NCI-H446 treated with DMSO at 0.1 percent for 48 hours (cell line): ENCODE data around the gene DMC1.

Experiments
- DNase-seq: peaks from one replicate; lab custom pipeline; 2025; lab: John Stamatoyannopoulos, UW

The DMC1 gene

DNA sequence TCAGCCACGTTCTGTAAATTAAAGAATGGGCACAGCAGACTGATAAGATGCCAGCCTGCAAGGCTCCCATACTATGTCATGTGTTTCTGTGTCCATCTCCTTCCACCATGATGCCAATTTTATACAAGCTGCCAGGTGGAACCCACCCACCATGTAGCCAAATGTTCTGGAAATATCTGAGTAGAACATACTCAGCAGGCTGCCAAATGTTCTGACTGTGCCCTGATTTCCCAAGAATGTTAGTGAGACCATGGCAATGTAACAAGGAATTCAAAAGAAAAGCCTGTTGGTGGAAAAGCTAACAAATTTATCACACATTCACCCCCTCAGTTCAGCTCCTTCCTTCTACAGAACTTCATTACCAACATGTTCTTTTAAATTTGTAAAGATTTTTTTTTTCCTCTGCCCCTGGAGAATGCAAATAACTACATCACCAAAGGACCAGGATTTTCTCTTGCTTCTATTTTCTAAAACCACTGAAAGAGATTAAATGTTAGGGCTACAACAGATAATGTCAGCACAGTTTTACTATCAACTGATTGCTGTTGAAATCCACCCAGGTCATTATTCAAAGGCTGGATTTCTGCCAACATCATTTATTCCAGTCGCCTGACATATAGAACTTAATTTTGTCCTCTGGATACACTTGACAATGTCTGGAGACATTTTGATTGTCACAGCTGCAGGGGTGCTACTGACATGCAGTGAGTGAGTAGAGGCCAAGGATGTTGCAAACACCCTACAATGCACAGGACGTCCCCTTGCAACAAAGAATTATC is 3.1 kb downstream of the DMC1 start:
- no peak for DNase-seq

DNA sequence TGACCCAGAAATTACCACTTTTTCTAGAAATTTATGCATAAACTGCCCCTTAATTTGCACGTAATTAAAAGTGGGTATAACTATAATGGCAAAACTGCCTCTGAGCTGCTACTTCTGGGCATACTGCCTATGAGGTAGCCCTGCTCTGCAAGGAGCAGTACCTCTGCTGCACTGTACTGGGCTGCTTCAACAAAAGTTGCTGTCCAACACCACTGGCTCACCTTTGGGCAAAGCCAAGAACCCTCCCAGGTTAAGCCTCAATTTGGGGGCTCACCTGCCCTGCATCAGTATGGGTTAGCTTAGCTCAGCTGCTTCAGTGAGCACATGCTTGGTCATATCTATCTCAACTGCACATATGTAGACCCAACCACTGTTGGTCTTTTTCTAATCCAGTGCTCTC is 4.5 kb downstream of the DMC1 start:
- no peak for DNase-seq

DNA sequence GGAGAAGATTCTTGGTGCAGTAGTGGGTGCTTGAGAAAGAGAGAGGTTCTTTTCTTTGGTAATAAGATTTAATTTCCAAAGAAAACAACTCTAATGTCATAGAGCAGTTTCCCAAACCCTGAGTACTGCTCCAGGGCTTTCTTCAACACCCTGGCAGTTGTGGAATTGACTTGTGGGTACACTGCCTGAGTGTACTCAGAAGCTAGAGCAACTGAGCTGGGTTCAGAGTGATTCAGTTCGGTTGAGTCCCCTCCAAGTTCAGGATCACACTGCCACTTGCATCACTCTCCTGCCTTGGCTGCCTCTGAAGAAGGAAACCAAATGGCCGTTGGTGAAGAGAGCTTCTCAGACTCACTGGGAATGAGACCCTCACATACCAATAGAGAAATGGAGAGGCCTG is 5.3 kb downstream of the DMC1 start:
- DNase-seq: no peak

DNA sequence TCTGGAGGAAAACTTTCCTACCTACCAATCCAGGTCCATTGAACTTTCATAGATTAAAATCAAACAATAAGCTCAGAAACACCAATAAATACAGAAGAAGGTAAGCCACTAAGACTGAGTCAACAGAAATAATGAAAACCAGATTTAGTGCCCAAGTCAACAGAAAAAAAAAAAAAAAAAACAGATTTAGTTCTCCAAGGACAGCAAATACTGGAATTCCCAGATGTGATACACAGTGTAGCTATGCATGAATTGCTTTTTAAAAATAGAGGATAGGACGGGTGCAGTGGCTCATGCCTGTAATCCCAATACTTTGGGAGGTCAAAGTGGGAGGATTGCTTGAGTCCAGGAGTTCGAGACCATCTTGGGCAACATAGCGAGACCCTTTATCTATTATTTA is 15.7 kb downstream of the DMC1 start:
- DNase-seq: no peak

DNA sequence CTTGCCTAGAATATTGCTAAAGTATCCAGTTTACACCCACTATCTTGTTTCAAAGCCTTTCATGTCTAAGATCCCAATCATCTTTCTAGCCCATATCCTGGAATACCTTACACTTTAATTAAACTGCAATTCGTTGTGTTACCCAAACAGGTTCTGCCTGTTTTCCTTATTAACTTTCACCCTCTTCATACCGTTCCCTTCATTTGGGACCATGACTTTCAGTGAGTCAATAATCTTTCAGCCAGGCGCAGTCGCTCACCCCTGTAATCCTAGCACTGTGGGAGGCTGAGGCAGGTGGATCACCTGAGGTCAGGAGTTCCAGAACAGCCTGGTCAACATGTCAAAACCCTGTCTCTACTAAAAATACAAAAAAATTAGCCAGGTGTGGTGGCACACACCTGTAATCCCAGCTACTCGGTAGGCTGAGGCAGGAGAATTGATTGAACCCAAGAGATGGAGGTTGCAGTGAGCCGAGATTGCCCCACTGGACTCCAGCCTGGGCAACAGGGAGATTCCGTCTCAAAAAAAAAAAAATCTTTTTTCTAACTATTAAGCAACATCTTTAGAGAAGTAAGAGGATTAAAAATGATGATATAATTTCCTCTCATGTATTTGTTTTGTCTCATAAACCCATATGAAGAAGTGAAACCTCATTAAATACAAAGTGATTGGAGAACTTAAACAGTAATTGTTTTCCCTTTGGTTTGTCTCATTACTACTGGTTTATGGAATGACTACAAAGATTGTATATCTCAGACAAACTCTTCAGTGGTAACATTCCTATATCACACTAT is 20.7 kb downstream of the DMC1 start:
- DNase-seq: no peak

DNA sequence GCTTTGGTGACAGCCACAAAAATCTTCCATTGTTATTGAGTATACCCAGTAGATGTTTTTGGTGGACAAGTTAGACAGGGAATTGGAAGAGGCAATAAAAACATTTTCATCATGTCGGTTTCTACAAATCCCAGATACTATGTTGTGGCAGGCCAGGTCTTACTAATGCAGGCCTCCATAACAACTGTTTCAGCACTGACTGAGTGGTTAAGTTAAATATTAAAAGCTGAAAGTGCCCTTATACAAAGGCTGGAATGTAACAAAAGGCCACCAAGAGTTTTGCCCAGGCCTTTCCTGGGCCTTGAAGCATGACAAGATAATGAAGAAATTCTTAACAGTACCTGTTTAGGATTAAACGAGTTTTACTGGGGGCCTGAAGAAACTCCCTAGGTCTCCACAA is 29.3 kb downstream of the DMC1 start:
- DNase-seq: no peak

DNA sequence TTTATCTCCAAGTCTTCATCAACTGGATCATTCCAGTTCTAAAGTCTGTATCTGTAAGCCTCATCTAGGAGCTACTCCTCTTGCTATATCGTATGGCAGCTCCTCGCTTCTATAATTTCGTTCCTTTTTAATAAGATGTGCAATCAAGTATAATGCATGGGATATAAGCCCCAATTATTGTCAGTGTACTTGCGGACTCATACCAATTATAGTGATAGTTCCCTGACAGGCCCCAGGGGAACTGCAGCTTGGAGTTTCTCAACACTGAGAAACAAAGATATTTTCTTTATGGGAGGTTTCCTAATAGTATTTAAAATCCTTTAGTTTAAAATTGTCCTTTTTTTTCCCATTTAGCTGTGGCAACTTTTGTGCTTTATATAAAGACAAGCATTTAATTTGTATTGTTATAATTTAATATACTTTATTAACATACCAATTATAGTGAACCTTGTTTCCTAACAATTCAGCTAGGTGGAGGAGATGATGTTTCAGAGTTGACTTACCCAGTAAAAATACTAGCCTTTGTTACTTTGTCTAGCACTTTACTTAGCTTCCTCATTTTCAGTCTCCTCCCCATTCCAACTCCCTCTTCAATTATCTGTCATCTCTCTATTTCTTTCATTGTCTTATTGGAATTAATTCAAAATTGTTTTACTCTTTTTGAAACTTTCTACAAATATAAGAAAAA is 38.6 kb downstream of the DMC1 start:
- no peak for DNase-seq

DNA sequence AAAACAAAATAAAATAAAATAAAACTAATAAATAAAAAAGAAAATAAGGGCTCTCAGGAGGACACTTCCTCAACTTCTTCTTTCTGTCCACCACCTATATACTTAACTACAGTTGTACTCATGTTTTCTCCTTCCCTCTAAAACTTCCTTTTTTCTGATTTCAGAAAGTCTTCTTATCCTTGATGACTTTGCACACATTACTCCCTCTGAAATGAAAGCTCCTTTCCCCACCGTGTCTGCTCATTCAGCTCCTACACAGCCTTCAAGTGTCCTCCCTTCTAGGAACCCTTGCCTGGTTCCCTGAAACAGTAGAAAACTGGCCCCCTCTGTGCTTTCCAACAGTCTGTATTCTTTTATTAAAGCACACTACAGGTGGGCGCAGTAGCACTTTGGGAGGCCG is 45.6 kb downstream of the DMC1 start:
- DNase-seq: no peak

DNA sequence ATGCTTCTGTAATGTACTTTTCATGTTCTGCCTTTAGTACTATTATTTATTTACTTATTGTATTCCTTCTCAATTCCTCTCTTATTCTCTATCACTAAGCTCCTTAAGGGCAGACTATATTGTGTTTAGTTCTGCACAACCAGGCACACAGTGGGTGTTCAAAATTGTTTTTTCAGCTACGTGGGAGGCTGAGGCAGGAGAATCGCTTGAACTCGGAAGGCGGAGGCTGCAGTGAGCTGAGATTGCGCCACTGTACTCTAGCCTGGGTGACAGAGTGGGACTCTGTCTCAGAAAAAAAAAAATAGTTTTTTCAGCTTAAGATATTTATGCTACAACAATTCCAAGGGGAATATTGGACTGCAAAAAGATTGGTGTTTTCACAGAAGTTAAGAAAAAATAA is 46.5 kb downstream of the DMC1 start:
- DNase-seq: no peak

DNA sequence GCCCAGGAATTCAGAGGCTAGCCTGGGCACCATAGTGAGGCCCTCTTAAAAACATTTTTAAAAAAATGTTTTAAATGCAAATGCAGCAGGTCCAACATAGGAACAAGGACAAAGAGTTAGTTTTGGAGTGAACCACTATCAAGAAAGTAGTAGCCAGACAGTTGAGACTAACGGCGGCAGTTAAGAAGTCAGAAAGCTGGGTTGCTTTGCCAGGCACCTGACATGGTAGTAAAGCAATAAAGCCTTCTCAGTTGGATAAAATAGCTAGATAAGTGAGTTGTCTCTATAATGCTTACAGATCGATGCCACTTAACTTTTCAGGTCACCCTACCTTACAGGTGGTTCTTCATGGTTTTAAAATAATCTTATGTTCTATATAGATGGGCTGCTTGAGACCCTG is 47.0 kb downstream of the DMC1 start:
- DNase-seq: no peak

DNA sequence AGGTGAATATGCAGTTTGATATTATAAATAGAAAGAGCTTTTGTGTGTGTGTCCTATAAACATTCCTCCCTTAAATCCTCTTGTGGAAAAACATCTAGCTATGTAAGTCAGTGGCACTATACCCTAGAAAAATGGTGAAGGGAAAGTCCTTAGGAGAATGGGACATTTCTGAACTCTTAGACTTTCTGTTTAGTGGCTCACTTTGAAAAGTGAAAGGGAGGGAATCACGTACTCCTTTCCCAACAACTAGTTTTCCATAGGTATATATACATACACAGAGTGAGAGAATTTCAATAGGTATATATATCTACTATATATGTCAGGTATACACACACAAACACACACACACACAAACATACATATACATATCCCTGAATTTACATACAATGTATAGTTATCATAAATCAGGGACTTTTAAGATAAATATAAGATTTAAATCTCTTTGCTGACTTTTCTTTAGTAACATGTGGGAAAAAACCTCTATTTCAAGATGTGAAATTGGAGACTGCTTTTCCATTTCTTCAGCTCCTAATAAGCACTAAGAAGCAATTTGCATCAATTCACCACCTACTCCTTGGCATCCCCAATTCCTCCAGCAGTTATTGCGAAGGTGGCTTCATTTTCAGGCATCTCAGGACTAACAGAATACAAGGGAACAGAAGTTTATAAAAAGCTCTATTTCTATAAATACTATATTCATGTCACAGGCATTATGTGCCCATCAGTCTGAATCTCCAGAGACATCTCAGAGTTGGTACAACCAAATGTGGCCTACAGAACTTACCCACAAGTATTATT is 50.3 kb downstream of the DMC1 start:
- DNase-seq: no peak

DNA sequence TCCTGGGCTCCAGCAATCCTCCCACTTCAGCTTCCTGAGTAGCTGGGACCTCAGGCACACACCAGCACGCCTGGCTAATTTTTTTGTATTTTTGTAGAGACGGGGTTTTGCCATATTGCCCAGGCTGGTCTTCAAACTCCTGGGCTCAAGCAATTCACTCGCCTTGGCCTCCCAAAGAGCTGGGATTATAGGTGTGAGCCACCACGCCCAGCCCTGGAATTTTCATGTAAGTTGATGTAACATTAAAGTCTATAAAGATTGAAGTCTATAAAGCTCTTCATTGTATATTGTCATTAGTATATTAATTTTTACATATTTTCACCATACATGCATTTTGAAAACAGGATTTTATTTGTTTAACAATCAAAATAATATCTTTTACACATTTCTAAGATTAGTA is 51.4 kb downstream of the DMC1 start:
- no peak for DNase-seq

DNA sequence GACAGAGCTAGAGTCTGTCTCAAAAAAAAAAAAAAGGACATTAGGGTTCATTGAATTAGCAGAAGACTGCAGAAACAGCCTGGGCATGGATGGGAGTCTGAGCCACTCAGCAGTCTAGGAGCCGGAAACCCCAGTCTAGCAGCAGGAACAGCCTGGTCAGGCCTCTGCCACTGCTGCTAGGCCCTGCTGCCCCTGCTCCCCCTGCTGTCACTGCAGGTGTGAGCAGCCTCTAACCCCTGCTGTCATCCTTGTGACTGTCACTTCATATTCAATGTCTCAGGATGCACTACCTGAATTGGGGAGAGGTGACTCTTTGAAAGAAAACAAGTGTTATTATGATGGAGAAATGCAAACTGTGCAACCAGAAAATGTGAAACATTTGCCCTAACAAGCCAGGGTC is 56.9 kb downstream of the DMC1 start:
- no peak for DNase-seq

DNA sequence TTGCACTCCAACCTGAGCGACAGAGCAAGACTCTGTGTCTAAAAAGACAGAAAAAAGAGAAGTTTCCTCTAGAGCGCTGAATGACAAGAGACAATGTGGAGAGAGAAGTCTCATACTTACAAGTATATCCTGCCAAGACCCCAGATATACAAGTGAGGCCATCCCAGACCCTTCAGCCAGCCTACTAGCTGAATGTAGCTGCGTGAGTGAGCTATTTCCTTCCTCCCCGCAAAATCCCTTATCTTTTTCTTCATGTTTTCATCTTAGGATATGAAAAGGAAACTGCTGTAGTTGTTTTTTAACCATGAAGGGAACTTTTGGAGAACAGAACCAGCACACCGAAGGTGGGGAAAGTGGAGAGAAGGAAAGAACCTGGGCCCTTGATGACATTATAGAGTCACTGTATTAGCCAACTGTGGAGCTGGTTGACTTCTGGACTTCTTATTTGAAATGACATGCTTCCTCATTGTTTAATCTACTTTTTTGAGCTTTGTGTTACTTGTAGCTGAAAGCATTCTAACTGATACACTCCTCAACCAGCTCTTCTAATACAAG is 59.5 kb downstream of the DMC1 start:
- no peak for DNase-seq

DNA sequence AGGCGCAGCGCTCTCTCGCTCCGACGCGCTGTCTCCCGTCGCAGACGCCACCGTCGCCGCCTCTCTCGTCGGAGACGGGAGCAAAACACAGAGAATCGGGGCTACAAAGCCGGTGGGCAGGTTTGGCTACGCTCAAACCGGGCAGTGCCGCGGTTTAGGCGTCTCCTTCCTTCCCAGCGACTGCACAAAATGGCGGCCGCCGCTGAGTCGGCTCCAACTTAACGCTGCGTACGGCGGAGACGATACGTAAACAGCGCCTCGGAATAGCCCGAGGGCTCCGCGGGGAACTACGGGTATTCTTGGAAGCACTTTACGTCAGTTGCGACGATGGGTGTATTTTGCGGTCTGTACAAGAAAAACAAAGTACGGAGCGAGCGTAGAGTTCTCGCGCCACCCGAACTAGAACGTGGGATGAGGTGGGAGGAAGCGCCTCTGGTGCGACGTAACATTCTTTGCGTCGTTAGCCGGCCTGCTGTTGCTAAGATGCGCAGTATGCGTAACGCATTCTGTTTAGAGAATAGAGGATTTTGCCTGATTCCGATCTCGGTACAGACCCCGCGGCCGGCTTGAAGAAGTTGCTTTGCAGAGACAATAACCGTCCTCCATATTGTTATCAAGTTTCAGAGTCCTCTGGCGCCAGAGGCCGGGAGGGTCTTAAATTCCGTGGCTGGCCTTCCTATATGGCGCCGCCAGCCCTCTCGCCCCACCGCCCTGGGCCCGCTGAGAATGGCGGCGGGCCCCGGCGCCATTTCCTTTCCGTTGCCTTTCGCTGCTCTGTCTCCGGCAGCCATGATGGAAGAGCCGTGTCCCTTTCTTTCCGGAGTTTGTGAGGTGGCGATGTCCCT is 63.6 kb downstream of the DMC1 start, which contains the start of gene DDX17:
TSS of gene DDX17 (minus strand) at position 194 of the 845 bp plus-strand sequence.
- DNase-seq: peak; percentile 89

DNA sequence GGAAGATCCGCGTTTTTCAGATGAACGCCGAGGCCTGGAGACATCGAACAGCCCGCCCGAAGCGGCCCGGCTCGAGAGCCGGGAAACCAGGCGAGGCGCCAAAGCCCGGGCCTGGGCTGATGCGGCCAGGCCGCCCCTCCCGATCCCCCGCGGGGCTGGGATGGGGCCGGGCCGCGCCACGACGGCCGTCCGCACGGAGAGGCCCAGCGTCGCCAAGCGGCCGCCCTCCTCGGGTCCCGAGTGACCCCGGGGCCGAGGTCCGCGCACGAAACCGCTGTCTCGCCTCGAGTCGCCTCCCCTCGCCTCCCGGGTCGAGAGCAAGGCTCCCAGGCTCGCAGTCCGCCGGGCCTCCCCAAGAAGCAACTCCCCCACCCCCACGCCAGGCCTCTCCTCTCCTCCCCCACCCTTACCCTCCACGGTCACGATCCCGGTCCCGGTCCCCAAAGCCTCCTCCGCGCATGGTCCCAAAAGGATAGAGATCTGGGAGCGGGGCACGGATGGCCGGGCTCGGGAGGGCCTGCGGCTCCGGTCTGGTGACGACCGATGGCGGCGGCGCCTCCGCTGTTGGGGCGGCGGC is 64.4 kb downstream of the DMC1 start:
- DNase-seq: peak; percentile 37

DNA sequence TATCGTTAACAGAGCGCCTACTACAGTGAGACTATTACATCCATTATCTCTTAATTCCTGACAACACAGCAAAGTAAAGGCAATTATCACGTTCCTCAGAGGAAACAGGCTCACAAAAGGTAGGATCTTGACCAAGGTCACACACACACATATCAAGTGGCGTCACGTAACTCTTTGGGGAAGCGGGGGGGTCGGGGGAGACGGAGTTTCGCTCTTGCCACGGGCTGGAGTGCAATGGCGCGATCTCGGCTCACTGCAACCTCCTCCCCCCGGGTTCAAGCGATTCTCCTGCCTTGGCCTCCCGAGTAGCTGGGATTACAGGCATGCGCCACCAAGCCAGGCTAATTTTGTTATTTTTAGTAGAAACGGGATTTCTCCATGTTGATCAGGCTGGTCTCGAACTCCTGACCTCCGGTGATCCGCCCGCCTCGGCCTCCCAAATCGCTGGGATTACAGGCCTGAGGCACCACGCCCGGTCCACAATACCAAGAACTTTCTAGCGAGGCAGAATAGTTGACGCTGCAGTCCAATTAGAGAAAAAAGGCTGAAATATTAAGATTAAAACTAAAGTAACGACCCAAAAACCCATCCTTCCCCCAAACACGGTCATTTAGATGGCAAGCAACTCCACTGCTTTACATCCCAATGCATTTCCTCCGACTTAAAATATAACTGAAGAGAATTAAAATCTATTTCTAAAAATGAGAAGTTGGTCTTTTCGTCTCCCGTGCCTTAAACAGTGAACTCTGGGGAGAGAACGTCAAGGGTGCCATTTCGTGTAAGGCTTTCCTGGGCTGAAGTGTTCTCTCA is 65.0 kb downstream of the DMC1 start:
- DNase-seq: no peak

DNA sequence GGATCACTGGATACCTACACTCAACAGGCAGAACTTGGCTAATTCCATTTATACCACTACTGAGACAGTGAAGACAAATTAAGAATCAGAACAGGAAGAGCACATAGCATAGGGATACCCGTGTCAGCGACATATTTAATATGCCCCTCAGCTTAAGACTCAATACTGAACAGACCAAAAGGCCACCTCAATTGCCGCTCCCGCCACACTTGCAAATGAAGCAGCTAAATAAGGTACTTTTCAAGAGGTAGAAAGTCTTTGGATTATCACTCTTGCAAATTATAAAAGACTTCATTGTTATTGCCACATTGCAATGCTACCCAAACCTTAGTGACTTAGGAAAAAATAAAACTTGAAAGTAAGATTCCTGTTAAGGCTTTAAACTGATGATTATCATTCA is 67.0 kb downstream of the DMC1 start:
- no peak for DNase-seq

DNA sequence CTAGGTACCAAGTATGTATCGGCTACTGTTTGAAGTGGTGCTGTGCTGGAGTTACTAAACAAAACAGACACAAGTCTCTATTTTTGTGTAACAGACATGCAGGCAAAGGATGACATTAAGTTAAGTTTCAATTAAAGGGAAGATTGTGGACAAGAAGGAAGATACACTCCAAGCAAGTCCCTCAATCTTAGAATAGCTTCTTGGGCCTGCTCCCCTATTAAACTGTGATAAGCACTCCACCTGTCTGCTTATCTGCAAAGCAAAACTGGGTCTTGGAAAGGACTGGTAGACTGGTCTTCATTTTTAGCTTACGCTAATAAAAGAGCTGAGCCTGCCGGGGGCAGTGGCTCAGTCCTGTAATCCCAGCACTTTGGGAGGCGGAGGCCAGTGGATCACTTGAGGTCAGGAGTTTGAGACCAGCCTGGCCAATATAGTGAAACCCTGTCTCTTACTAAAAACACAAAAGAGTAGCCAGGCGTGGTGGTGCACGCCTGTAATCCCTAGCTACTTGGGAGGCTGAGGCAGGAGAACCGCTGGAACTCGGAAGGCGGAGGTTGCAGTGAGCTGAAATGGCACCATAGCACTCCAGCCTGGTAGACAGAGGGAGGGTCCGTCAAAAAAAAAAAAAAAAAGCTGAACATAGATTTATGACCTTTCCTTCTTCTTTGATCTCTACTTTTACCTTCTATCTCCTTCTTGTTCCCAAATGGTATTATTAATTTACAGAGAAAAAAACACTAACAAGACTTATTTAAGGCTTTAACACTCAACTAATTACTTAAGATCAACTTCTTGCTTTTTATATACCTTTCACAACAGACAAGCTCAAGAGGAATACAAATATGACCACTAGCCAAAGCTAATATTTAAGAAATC is 67.9 kb downstream of the DMC1 start:
- no peak for DNase-seq
